Nephron progenitor cell (in vitro differentiated cells): ENCODE results near the gene ANKFY1.

Source experiments
- DNase-seq: peaks from one replicate; pipeline ENCODE4 v3.0.0; 2021
- H3K27ac Mint-ChIP-seq: 2 replicates; pipeline ENCODE4 v1.8.0; 2021; ENCODE audit warnings: mild to moderate bottlenecking, moderate library complexity, mixed read lengths
- H3K27me3 Mint-ChIP-seq: 2 replicates; pipeline ENCODE4 v1.8.0; 2021; ENCODE audit warnings: mild to moderate bottlenecking, low read depth, mixed read lengths; ENCODE audit not compliant: poor library complexity
- H3K36me3 Mint-ChIP-seq: 2 replicates; pipeline ENCODE4 v1.8.0; 2021; ENCODE audit warnings: low read depth, mixed read lengths
- H3K4me1 Mint-ChIP-seq: 2 replicates; pipeline ENCODE4 v1.8.0; 2021; ENCODE audit warnings: mixed read lengths
- H3K4me3 Mint-ChIP-seq: 2 replicates; pipeline ENCODE4 v1.8.0; 2021; ENCODE audit warnings: mild to moderate bottlenecking, moderate library complexity, mixed read lengths
- H3K9me3 Mint-ChIP-seq: 2 replicates; pipeline ENCODE4 v1.8.0; 2021; ENCODE audit warnings: mild to moderate bottlenecking, moderate library complexity, mixed read lengths
- CTCF ChIP-seq: fragments of 200-600 bp; sonication (generic); IDR thresholded peaks from 2 replicates; pipeline ENCODE4 v1.5.0; 2021; ENCODE audit warnings: antibody characterized with exemption

ANKFY1 gene

GRCh38 chr17:4304417-4305027, 40.7 kb upstream of the ANKFY1 start:
- H3K36me3 Mint-ChIP-seq = peaks cover 48% of the 10 kb centered on the region

GRCh38 chr17:4301066-4301465, 37.3 kb upstream of the ANKFY1 start:
- no peak for TF ChIP-seq CTCF
- Mint-ChIP-seq H3K36me3 (peaks cover 49% of the 10 kb centered on the region), H3K4me1 (peaks cover 10% of the 10 kb centered on the region), H3K4me3 (no peak overlapping the region), H3K27me3 (no peaks in the 10 kb centered on the region), H3K9me3 (no peaks in the 10 kb centered on the region), H3K27ac (no peak overlapping the region)
- DNase-seq = no peak

More at GRCh38 chr17:4304417-4305027, 40.7 kb upstream of the ANKFY1 start:
- Mint-ChIP-seq H3K4me1 (no peaks in the 10 kb centered on the region), H3K27ac (peak overlapping the region; percentile 96), H3K9me3 (no peaks in the 10 kb centered on the region), H3K27me3 (no peaks in the 10 kb centered on the region), H3K4me3 (no peak overlapping the region)
- DNase-seq = peak; percentile 58
- peak; percentile 72 for TF ChIP-seq CTCF

GRCh38 chr17:4297351-4297750, 33.6 kb upstream of the ANKFY1 start:
- H3K36me3 Mint-ChIP-seq = peaks cover 69% of the 10 kb centered on the region
- H3K4me1 Mint-ChIP-seq = peaks cover 10% of the 10 kb centered on the region
- no peak for TF ChIP-seq CTCF
- no peak overlapping the region for H3K4me3 Mint-ChIP-seq
- H3K27me3 Mint-ChIP-seq = no peaks in the 10 kb centered on the region
- H3K27ac Mint-ChIP-seq = no peak overlapping the region
- no peaks in the 10 kb centered on the region for H3K9me3 Mint-ChIP-seq
- no peak for DNase-seq

- no peak overlapping the region for H3K4me3 Mint-ChIP-seq
Measured at GRCh38 chr17:4295686-4296085, 31.9 kb upstream of the ANKFY1 start.

GRCh38 chr17:4293572-4293971, 29.8 kb upstream of the ANKFY1 start:
- Mint-ChIP-seq H3K27ac (no peak overlapping the region), H3K36me3 (peaks cover 55% of the 10 kb centered on the region), H3K27me3 (no peaks in the 10 kb centered on the region), H3K9me3 (no peaks in the 10 kb centered on the region), H3K4me3 (no peak overlapping the region), H3K4me1 (peaks cover 8% of the 10 kb centered on the region)
- TF ChIP-seq CTCF = no peak
- no peak for DNase-seq

More at GRCh38 chr17:4295686-4296085, 31.9 kb upstream of the ANKFY1 start:
- peak overlapping the region; percentile 2 for H3K27ac Mint-ChIP-seq
- H3K9me3 Mint-ChIP-seq = no peaks in the 10 kb centered on the region
- peaks cover 10% of the 10 kb centered on the region for H3K4me1 Mint-ChIP-seq
- no peak for DNase-seq
- peaks cover 60% of the 10 kb centered on the region for H3K36me3 Mint-ChIP-seq
- no peaks in the 10 kb centered on the region for H3K27me3 Mint-ChIP-seq
- no peak for TF ChIP-seq CTCF

- no peak overlapping the region for H3K27ac Mint-ChIP-seq
- peaks cover 64% of the 10 kb centered on the region for H3K36me3 Mint-ChIP-seq
Measured at GRCh38 chr17:4287710-4288109, 23.9 kb upstream of the ANKFY1 start.

More at GRCh38 chr17:4287710-4288109, 23.9 kb upstream of the ANKFY1 start:
- Mint-ChIP-seq H3K27me3 (no peaks in the 10 kb centered on the region), H3K4me3 (no peak overlapping the region), H3K9me3 (no peaks in the 10 kb centered on the region), H3K4me1 (no peaks in the 10 kb centered on the region)
- no peak for DNase-seq
- no peak for TF ChIP-seq CTCF
